D721Med (cell line): ENCODE measurements around the gene USP6.
"Not testable (repeated sequence)": the region's sequence is repeated elsewhere in the genome, so short reads cannot be mapped to it uniquely, and the experiment has no call there.

Source experiments
- DNase-seq: peaks from one replicate; pipeline ENCODE4 v3.0.0; 2011; ENCODE audit warnings: low spot score; ENCODE audit not compliant: insufficient read length
- FAIRE-seq: peaks from 2 replicates; lab custom pipeline; 2011; peaks lifted over from hg19 to GRCh38; lab: Jason Lieb, UNC
- CTCF ChIP-seq: IDR thresholded peaks from 2 replicates; pipeline ENCODE4 v1.5.1; 2012; ENCODE audit warnings: mild to moderate bottlenecking, control low read depth; ENCODE audit not compliant: insufficient read depth; ENCODE audit errors: missing control alignments

Gene USP6

DNA sequence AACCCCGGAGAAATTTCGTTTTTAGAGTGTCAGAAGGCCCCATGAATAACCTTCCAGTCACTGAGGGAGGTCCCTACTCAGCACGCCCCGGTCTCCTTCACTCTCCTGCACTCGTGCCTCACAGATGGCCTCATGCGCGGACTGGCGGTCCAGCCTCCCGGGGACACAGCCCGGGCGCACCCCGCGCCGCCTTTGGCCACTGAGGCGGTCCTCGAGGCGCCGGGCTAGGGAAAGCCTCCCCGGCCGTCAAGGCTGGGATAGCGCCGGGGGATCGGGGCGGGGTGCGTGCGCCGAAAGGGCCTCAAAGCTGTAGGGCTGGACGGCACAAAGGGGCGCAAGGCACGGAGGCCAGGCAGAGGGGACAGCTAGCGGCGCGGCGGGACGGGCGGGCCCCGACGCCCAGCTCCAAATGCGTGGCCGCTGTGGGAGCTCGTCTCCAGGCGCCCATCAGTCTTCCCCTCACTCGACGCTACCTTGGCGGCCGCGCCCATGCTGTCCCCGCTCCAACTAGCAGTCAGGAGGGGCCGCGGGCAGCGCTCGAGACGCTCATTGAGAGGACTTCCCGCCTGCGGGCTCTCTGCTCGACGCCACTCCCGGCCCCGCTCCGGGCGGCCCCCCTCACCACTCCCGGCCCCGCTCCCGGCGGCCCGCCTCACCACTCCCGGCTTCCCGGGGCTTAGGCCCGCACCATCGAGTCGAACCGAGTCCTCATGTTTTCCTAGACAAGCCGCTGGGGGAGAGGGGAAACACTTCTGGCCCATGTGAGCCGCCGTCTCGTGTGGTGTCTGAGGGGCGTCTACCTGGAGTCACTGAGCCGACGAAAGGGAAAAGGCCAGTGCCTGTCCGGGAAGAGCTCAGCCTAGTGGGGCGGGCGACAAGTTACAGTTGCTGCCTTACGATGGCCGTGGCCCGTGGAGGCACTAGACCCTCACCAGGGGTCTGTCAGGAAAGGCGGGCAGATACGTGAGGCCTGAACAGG, at the start of gene USP6:
TSS of gene USP6 (plus strand) at position 360 of the 979 bp plus-strand sequence. CDS start 14,336 bp downstream, outside the sequence.
- no peak for TF ChIP-seq CTCF
- no peak for FAIRE-seq
- peak; percentile 44 for DNase-seq

- DNase-seq (no peak), FAIRE-seq (no peak)
- TF ChIP-seq CTCF: no peak
Observed at GRCh38 chr17:5068236-5068635, 47.6 kb upstream of the USP6 start.

DNA sequence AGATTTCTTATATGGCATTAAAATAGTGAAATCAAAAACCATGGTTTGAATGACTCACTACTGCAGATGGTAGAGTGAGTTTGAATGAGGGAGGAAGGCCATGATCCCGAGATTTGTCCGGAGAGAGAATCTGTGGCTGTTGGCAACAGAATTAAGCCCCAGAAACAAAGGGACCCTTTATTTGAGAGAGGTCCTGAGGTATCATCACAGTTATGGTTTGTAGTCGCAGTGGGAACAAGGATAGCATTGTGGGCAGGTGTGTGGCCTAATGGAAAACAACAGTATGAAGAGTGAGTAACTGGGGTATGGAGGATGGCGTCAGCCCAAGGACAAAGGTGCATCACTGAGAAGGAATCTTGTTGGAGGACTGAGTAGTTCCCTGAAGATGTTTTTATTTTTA, 46.1 kb upstream of the USP6 start:
- TF ChIP-seq CTCF: no peak
- DNase-seq (no peak), FAIRE-seq (no peak)

DNA sequence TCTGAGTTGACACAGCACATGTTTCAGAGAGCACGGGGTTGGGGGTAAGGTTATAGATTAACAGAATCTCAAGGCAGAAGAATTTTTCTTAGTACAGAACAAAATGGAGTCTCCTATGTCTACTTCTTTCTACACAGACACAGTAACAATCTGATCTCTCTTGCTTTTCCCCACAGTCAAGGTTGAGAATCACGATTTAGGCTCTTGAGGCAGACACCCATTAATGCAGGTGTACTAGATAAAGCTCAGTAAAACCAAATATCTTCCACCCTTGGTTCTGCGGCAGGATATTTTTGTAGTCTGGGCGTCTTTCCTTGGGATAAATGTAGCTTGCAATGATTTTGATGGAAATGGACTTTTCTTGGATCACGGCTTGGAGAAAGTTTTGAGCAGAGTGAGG, 40.4 kb upstream of the USP6 start:
- not testable (repeated sequence) for DNase-seq, FAIRE-seq

- DNase-seq, FAIRE-seq: not testable (repeated sequence)
Observed at GRCh38 chr17:5077275-5077674, 38.6 kb upstream of the USP6 start.

GRCh38 chr17:5077781-5078105, 38.1 kb upstream of the USP6 start:
- FAIRE-seq (no peak), DNase-seq (no peak)
- TF ChIP-seq CTCF: no peak

DNA sequence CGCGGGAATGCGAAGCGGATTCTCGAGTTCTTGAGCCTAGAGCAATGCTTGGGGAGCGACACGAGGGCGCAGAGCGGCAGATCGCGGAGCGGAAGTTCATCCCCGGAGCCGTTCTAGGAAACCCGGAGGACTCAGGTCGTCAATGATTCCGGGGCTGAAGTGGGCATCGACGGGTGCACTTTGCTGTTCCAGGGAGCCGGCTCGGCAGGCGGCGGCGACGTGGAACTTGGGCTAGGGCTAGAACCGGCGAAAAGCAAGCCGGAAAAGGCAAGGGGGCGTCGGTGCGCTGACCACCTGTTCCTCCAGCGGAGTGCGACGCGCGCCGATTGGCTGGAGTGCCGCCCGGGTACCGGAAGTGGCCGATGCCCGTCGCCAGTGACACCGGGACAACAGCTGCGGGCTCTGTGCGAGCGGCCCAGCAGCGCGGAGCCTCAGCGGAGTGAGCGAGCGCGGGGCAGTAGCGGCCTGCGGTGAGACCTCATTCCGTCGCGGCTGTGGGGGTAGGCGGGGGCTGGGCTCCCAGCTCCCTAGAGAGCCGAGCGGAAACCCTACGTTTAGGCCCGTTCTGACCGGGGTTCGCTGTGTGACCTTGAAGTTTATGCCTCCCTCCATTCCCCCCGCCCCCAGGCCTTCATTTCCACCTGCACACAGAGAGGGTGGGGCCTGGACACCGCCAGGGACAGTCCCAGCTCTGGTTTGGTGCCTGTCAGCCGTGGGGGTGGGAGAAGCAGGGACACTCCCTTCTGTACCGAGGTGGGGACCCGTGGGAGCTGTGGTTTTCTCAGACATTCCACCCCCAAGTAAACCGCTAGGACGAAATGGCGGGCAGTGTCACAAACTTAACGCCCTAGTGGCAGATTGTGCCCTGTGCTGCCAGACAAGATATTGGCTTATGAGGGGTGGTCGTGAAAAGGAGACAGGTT, 37.5 kb upstream of the USP6 start, which contains the start of gene ZFP3:
TSS of gene ZFP3 (plus strand) at position 362 of the 923 bp plus-strand sequence. CDS start 13,038 bp downstream, outside the sequence.
- TF ChIP-seq CTCF: no peak
- FAIRE-seq (no peak), DNase-seq (peak; percentile 84)
